Cerebellar cortex (tissue), 1 donor: Measurements from ENCODE around the gene MGAT2.
A peak's percentile ranks its signal among the peaks of the same experiment; 100 is the strongest.
"Not testable (repeated sequence)": the region's sequence is repeated elsewhere in the genome, so short reads cannot be mapped to it uniquely, and the experiment has no call there.

ENCODE experiments used
- DNase-seq: peaks from one replicate; pipeline ENCODE4 v3.0.0-alpha.2; 2015; ENCODE audit warnings: low spot score

Gene MGAT2

GRCh38 chr14:49620182-49621113 lies at the start of gene MGAT2, which contains the start of gene RPL36AL:
TSS of gene MGAT2 (plus strand) at chr14:49620799. CDS start at chr14:49621269, 470 bp downstream.
TSS of gene RPL36AL (minus strand) at chr14:49620626. CDS start at chr14:49619104, 1,522 bp downstream.
- DNase-seq = peak; percentile 99

GRCh38 chr14:49574038-49574437 lies 46.6 kb upstream of the MGAT2 start:
- no peak for DNase-seq

- no peak for DNase-seq
These were observed 42.5 kb upstream of the MGAT2 start for GRCh38 chr14:49578141-49578540.

DNA sequence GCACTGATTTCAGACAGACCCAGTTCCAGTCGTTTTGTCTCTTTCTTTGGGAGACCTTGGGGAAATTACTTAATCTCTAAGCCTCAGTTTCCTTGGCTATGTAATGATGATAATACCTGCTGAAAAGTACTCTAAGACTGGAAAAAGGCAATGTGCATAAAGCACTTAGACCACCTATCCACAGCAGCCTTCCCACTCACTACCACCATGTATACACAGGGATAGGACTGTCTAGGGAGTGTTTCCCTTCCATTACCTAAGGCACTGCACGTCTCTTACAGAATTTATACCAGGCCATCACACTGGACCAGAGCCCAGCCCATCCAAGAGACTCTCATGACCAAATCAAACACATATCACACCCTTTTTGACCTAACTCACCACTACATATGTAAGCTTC lies 40.8 kb upstream of the MGAT2 start:
- peak; percentile 16 for DNase-seq

- peak; percentile 20 for DNase-seq
These were observed 39.1 kb upstream of the MGAT2 start for GRCh38 chr14:49581209-49582112.

DNA sequence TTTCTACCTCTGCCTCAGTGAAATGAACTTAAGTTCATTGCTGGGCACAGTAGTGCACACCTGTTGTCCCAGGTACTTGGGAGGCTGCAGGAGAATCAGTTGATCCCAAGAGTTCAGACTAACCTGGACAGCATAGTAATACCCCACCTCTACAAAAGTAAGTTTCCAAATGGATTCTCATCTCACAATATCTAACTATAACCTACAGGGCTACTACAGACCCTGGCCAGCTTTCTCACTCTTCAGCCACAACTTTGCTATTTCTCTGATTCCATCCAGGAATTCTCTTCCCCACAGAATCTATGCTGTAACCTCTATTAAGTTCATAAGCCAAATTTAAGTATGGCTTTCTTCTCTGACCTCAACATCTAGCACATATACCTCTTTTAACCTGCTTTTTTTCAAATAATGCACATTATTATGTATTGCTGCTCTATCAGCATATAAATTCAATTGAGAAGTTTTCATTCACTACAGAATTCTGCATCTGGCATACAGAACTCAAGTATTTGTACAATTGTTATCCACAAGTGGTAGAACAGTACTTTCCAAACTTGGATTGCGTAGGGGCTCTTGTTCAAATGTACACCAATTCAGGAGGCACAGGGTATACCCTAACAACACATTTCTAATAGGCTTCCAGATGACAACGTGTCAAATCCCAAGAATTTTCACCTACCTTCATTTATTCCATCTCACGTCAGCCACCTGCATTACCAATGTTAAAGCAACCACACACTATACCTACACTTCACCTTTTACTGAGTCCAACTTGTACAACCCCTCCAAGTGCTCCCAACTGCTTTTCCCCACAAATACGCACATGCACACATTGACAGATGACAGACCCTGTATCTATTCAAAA lies 38.3 kb upstream of the MGAT2 start:
- no peak for DNase-seq

- no peak for DNase-seq
These were observed 37.0 kb upstream of the MGAT2 start for GRCh38 chr14:49583629-49584028.

DNA sequence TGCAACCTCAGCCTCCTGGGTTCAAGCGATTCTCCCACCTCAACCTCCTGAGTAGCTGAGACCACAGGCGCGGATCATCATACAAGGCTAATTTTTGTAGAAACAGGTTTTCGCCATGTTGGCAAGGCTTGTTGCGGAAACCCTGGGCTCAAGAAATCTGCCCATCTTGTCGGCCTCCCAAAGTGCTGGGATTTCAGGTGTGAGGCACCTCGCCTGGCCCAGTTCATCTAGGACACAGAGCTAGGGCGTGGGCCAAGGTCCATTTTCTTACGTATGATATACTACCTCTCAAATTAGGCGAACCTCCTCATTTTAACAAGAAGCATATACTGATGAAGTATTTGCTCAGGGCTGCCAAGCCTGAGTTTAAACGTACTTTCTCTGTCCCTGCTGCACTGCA lies 36.5 kb upstream of the MGAT2 start:
- DNase-seq = no peak

DNA sequence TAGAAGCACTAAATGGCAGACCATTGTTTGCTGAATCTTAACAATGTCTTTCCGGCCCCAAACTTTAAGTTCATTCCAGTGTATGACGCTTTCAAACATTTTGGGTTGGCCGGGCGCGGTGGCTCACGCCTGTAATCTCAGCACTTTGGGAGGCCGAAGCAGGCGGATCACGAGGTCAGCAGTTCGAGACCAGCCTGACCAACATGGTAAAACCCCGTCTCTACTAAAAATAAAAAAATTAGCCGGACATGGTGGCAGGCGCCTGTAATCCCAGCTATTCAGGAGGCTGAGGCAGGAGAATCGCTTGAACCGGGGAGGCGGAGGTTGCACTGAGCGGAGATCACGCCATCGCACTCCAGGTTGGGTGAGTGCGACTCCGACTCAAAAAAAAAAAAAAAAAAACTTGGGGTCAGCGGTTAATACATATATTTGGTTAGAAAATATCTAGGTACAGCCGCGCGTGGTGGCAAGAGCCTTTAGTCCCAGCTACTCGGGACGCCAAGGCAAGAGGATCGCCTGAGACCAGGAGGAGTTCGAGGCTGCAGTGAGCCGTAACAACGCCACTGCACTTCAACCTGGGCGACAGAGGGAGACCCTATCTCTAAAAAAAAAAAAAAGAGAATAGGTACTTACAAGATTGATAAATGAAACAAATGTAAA lies 35.5 kb upstream of the MGAT2 start:
- DNase-seq = not testable (repeated sequence)

GRCh38 chr14:49585803-49586672 lies 34.6 kb upstream of the MGAT2 start, which contains the start of gene RPS29:
TSS of gene RPS29 (minus strand) at chr14:49586380. CDS start at chr14:49586346, 34 bp downstream.
- peak; percentile 99 for DNase-seq

DNA sequence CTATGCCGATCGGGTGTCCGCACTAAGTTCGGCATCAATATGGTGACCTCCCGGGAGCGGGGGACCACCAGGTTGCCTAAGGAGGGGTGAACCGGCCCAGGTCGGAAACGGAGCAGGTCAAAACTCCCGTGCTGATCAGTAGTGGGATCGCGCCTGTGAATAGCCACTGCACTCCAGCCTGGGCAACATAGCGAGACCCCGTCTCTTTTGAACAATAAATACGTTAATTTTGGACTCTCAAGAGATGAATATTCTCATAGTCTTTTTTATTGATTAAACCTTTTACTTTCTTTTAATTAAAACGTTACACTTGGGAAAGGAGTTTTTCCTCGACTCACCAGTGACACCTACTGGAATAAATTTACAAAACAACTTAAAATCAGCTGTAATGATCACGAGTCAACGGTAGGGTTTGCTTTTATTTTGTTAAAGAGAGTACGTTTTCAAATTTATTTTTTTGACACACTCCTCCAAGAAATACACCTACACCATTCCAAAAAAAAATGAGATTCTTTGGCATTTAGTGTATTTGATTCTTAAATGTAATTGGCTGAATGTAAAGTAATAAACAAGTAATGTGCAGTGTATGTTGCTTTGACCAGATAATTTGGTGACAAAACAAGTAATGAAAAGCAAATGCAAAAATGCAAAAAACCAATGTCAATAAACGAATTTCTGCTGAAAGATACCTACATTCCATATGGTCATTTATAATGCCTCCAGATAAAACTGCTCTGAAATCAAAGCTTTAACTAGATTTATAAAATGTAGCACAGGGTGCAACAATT lies 33.7 kb upstream of the MGAT2 start:
- peak; percentile 69 for DNase-seq

- DNase-seq = no peak
These were observed 31.2 kb upstream of the MGAT2 start for GRCh38 chr14:49589387-49589786.

GRCh38 chr14:49593016-49593415 lies 27.6 kb upstream of the MGAT2 start:
- DNase-seq = no peak

GRCh38 chr14:49594347-49595091 lies 26.1 kb upstream of the MGAT2 start:
- peak; percentile 37 for DNase-seq

- DNase-seq = no peak
These were observed 22.5 kb upstream of the MGAT2 start for GRCh38 chr14:49598189-49598484.

DNA sequence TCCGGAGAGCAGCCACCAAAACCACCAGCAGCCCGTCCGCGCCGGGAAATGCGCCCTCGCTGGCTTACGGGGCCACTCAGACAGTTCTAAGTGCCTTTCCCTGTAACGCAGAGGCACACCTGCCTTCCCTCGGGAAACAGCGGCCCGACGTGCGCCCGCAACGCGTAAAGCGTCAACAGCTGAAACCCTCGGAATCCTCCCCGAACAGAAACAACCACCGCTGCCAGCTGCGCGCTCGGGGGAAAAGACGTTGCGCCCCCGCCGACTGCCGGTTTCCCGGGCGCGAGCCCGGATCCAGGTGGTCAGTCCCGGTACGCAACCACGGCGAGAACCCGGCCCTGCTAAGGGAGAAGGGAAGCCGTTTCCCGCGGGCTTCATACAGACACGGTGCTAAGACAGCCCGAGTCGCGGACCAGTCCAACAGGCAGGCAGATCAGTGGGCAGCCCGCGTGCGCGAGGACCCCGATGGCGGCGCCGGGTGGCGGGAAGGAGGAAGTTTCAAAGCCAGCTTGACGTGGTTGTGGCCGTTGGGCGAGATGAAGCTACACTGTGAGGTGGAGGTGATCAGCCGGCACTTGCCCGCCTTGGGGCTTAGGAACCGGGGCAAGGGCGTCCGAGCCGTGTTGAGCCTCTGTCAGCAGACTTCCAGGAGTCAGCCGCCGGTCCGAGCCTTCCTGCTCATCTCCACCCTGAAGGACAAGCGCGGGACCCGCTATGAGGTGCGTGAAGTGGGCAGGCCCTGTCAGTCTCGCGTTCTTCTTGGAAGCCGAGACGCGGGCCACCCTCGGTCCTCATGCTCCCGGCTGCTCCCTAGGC lies 21.9 kb upstream of the MGAT2 start, which contains the start of gene LRR1:
Gene LRR1 (plus strand): TSS at position 456 of the 816 bp plus-strand sequence. CDS start 81 bp downstream, at position 537.
- DNase-seq = peak; percentile 80

- no peak for DNase-seq
These were observed 13.0 kb upstream of the MGAT2 start for GRCh38 chr14:49607583-49607982.

- no peak for DNase-seq
These were observed 8.3 kb upstream of the MGAT2 start for GRCh38 chr14:49612251-49612650.
